ACC112 (cell line): Measurements from ENCODE around the gene SNTG2.

Source experiments
- H2AFZ ChIP-seq: fragments of 200-600 bp; sonication (generic); one replicate; pipeline ENCODE4 v1.6.0; 2017; ENCODE audit warnings: antibody characterized with exemption, low read length; ENCODE audit not compliant: unreplicated experiment
- H3K27ac ChIP-seq: fragments of 200-600 bp; sonication (generic); 2 replicates; pipeline ENCODE4 v1.5.1; 2014; ENCODE audit warnings: low read depth, mild to moderate bottlenecking, antibody characterized with exemption, low read length, moderate library complexity
- H3K27me3 ChIP-seq: fragments of 200-600 bp; sonication (generic); 2 replicates; pipeline ENCODE4 v1.6.1; 2014; ENCODE audit warnings: mild to moderate bottlenecking, antibody characterized with exemption, low read length, moderate library complexity, mixed read lengths; ENCODE audit not compliant: insufficient read depth
- H3K36me3 ChIP-seq: fragments of 200-600 bp; sonication (generic); 2 replicates; pipeline ENCODE4 v1.6.1; 2016; ENCODE audit warnings: mild to moderate bottlenecking, antibody characterized with exemption, low read length, moderate library complexity, mixed read lengths; ENCODE audit not compliant: insufficient read depth
- H3K4me1 ChIP-seq: fragments of 200-600 bp; sonication (generic); one replicate; pipeline ENCODE4 v1.6.1; 2016; ENCODE audit warnings: low read length, mixed read lengths; ENCODE audit not compliant: insufficient read depth, unreplicated experiment, control insufficient read depth
- H3K4me3 ChIP-seq: fragments of 200-600 bp; sonication (generic); 2 replicates; pipeline ENCODE4 v1.5.1; 2014; ENCODE audit warnings: mild to moderate bottlenecking, low read depth, low read length
- H3K79me2 ChIP-seq: fragments of 200-600 bp; sonication (generic); one replicate; pipeline ENCODE4 v1.6.0; 2016; ENCODE audit warnings: low read length; ENCODE audit not compliant: control insufficient read depth, unreplicated experiment, insufficient read depth

Gene SNTG2

DNA sequence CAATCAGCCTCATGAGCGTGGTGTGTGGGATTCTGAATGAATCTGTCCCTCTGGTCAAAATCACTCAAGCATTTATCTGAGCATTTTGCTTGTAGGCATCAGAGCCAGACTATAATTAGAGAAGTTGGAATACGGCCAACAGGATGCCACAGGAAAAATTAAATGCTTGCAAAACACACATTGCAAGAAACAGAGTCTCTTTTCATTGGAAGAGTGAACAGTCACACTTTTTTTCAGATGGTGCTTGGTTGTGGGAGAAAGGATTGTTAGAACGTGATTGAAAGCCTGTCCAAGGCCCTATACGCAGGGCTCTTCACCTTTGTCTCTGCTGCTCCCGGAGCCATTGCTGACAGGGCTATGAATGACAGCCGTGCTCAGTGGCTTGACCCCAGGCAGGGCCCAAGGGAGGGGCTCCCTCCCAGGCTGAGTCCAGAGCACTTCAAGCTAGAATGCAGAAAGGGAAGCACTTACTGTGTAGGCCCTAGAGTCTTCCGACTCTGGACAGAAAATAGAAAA is 59.8 kb downstream of the SNTG2 start:
- no peak overlapping the region for H2AFZ ChIP-seq
- no peak overlapping the region for H3K27ac ChIP-seq
- H3K36me3 ChIP-seq = no peaks in the 10 kb centered on the region
- no peaks in the 10 kb centered on the region for H3K79me2 ChIP-seq
- no peaks in the 10 kb centered on the region for H3K27me3 ChIP-seq
- no peak overlapping the region for H3K4me3 ChIP-seq
- no peaks in the 10 kb centered on the region for H3K4me1 ChIP-seq

DNA sequence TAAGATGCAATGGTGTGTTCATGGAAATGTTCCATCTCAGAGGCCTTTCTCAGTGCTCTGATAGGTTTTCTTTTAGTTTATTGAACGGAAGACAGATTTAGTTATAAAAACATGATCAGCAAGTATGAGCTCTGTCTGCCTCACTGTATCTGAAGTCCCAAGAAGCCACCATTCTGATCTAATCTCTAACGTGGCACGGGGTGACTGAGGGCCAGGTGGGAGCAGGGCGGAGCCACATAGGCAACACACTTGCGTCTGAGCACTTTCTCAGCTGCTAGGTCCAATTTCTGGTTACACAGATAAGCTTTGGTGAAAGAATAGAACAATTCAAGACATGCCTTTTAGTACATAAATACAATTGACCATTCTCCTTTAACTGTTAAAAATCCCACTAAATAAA is 60.4 kb downstream of the SNTG2 start:
- Histone ChIP-seq H3K36me3 (no peaks in the 10 kb centered on the region), H3K4me3 (no peak overlapping the region)

DNA sequence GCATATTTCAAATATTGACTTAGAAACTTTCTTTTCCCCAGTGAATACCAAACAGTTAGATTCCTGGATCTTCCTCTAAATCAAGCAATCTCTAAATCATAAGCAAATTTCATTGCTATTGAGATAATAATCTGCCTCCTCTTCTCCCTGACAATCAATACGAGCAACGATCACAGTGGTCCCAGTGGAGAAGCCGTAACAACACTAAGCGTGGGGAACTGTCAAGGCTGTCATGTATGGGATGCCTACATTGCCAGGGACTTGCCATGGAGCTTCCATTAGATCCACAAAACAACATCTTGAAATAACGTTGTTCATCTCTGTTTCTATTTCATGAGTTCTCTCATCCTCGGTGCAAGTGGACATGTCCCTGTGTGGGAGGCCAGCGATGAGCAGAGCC is 61.3 kb downstream of the SNTG2 start:
- Histone ChIP-seq H3K36me3 (no peaks in the 10 kb centered on the region), H3K27ac (no peak overlapping the region), H3K27me3 (no peaks in the 10 kb centered on the region), H3K79me2 (no peaks in the 10 kb centered on the region), H3K4me3 (no peak overlapping the region), H2AFZ (no peak overlapping the region), H3K4me1 (no peaks in the 10 kb centered on the region)

More for the DNA sequence above, 60.4 kb downstream of the SNTG2 start:
- no peak overlapping the region for H3K27ac ChIP-seq
- no peak overlapping the region for H2AFZ ChIP-seq
- no peaks in the 10 kb centered on the region for H3K4me1 ChIP-seq
- no peaks in the 10 kb centered on the region for H3K27me3 ChIP-seq
- H3K79me2 ChIP-seq = no peaks in the 10 kb centered on the region

DNA sequence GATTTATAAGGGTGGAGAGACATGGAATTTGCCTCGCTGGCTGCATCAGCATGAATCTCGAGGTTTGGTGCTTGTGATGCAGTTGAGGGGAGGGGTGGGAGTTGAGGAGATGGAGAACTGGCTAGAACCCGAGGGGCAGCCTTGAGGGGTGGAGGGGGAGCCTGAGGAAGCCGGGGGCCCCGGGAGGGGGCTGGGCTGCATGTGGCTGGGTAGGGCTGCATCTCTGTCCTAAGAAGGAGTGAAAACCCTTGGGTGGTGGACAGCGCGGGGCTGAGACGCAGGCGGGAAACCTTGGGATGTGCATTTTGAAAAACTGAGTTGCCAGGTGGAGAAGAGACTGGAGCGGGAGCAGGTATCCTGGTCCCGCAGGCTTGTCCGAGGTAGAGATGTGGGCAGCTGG is 64.2 kb downstream of the SNTG2 start:
- Histone ChIP-seq H3K4me3 (no peak overlapping the region), H2AFZ (no peak overlapping the region), H3K36me3 (no peaks in the 10 kb centered on the region), H3K27me3 (no peaks in the 10 kb centered on the region), H3K27ac (no peak overlapping the region), H3K79me2 (no peaks in the 10 kb centered on the region), H3K4me1 (no peaks in the 10 kb centered on the region)

DNA sequence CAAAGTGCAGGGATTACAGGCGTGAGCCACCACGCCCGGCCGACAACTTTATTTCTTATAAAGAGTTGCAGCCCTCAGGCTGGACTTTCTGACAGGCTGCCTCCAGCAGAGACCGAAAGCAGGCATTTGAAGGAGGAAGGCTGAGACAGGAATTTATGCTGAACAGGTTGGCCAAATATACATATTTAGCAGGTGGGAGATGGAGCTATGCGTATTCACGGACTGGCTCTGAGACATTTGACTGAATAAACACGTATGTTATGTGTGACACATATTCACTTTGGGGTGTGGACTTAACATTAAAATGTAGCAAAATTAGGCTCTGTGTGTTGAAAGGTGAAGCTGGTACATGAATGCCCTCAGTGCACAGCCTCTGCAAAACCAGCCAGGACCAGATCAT is 65.9 kb downstream of the SNTG2 start:
- Histone ChIP-seq H3K4me3 (no peak overlapping the region), H3K79me2 (no peaks in the 10 kb centered on the region), H2AFZ (no peak overlapping the region), H3K4me1 (no peaks in the 10 kb centered on the region), H3K27ac (no peak overlapping the region), H3K36me3 (no peaks in the 10 kb centered on the region), H3K27me3 (no peaks in the 10 kb centered on the region)

DNA sequence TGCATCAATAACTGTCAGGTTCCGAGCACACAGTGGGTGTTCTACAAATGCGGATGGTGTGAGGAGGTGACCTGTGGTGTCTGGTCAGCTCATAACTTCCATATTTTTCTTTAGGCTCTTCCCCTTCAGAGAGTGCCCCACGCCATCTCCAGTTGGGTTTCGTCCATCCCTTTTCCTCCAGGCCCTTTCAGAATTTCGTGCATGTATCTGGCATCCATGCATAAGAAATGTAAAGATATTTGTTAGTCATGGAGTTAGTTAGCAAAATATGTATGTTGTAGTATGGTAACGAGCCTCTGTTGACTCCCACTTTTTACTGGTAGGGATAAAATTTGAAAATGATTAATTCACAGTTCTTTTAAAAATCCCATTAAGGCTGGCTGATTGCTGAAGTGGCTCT is 67.2 kb downstream of the SNTG2 start:
- Histone ChIP-seq H3K36me3 (no peaks in the 10 kb centered on the region), H3K27ac (no peak overlapping the region), H2AFZ (no peak overlapping the region), H3K79me2 (no peaks in the 10 kb centered on the region), H3K4me3 (no peak overlapping the region), H3K27me3 (no peaks in the 10 kb centered on the region), H3K4me1 (no peaks in the 10 kb centered on the region)

DNA sequence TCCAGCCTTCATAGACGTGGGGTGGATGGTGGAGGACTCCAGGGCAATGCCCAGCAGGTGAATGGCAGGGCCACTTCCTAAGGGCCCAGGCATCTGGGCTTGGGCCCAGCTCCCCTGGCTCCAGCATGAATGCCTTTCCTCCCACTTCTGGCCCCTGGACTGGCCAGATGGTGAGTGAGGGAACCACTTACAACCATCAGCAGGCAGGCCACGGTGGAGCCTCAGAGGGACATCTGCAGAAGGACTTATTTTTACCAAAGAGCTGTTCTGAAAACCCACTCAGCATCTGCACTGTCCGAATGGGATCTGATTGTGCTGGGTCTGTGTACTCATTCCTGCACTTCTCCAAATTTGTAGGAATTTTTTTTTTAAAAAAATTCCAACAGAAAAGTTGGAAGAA is 69.6 kb downstream of the SNTG2 start:
- Histone ChIP-seq H3K4me3 (no peak overlapping the region), H3K27ac (no peak overlapping the region), H3K27me3 (no peaks in the 10 kb centered on the region), H3K36me3 (no peaks in the 10 kb centered on the region), H3K4me1 (no peaks in the 10 kb centered on the region), H2AFZ (no peak overlapping the region), H3K79me2 (no peaks in the 10 kb centered on the region)

DNA sequence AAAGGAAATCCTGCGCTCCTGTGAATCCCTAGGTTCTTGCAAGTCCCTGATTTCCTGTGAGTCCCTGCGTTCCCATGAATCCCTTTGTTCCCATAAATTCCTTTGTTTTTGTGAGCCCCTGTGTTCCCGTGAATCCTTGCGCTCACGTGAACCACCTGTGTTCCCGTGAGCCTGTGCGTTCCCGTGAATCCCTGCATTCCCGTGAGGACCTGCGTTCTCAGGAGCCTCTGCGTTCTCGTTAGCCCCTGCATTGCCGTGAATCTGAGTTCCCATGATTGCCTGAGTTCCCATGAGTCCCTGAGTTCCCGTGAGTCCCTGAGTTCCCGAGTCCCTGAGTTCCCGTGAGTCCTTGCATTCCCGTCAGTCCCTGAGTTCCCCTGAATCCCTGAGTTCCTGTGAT is 71.5 kb downstream of the SNTG2 start:
- H3K79me2 ChIP-seq = no peaks in the 10 kb centered on the region
- no peak overlapping the region for H3K4me3 ChIP-seq
- no peak overlapping the region for H2AFZ ChIP-seq
- H3K4me1 ChIP-seq = no peaks in the 10 kb centered on the region
- H3K27ac ChIP-seq = no peak overlapping the region
- H3K36me3 ChIP-seq = no peaks in the 10 kb centered on the region
- no peaks in the 10 kb centered on the region for H3K27me3 ChIP-seq

DNA sequence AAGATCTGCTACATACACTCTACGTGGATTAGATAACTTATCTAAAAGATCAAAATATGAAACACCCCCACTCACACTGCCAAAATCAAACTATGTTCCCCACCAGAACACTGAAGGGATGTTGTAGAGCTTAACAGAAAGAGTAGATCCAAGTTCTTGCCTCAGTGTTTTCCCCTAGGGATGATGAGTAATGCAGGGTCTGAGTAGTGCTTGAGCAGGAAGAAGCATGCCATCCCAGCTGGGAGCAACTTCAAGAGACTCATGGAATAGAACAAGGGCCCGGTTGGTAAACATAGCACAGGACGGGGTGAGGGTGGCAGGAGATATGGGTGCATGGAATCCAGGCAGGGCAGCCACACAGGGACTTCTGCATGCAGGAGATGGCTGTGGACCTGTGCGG is 74.3 kb downstream of the SNTG2 start:
- H3K36me3 ChIP-seq = no peaks in the 10 kb centered on the region
- no peak overlapping the region for H3K4me3 ChIP-seq
- H3K4me1 ChIP-seq = no peaks in the 10 kb centered on the region
- H2AFZ ChIP-seq = no peak overlapping the region
- H3K79me2 ChIP-seq = no peaks in the 10 kb centered on the region
- no peaks in the 10 kb centered on the region for H3K27me3 ChIP-seq
- H3K27ac ChIP-seq = no peak overlapping the region

DNA sequence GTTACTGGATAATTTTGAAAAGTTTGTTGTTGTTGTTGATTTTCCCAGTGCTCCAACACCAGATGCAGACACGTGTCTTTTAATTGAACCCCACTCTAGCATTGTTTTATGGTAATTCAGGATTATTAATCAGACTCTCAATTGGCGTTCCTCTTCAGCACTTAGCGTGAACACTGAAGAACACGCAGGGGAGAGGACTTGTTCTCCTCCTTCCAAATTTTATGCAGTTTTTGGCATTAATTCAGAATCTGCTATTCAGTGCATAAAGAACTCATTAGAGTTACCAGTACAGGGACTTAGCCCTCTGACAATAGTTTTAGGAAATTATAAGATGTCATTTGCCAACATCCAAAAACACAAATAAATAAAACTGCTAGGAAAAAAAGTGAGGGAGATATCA is 75.5 kb downstream of the SNTG2 start:
- Histone ChIP-seq H3K36me3 (no peaks in the 10 kb centered on the region), H3K27me3 (no peaks in the 10 kb centered on the region), H2AFZ (no peak overlapping the region), H3K4me1 (no peaks in the 10 kb centered on the region), H3K27ac (no peak overlapping the region), H3K4me3 (no peak overlapping the region), H3K79me2 (no peaks in the 10 kb centered on the region)

DNA sequence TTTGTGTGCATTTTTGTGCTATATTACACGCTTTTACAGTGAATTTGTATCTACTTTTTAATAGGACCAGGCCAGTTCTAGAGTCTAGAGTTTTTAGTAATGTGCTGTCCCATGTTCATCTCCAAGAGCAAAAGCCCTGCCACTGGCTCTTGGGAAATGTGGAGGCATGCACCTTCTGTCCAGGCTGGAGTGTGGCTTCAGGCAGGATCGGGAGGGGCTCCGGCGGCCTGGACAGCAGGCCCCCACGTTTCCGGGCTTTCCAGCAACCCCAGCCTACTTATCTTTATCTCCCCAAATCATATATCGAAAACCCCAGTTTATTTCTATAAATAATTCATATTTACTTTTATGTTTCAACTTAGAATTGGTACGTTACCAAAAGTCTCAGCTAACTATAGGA is 78.2 kb downstream of the SNTG2 start:
- Histone ChIP-seq H3K27me3 (no peaks in the 10 kb centered on the region), H3K36me3 (no peaks in the 10 kb centered on the region), H3K4me3 (no peak overlapping the region), H3K27ac (no peak overlapping the region), H3K79me2 (no peaks in the 10 kb centered on the region), H3K4me1 (no peaks in the 10 kb centered on the region), H2AFZ (no peak overlapping the region)
